HUES6 (cell line): Measurements from ENCODE around the gene ZNF772.
A peak's percentile ranks its signal among the peaks of the same experiment; 100 is the strongest.
"Not testable (repeated sequence)": the region's sequence is repeated elsewhere in the genome, so short reads cannot be mapped to it uniquely, and the experiment has no call there.

Source experiments
- H3K27ac ChIP-seq: 2 replicates; pipeline ENCODE4 v1.7.0; 2013; ENCODE audit warnings: low read depth, mild to moderate bottlenecking, low read length, inconsistent platforms
- H3K27me3 ChIP-seq: 2 replicates; pipeline ENCODE4 v1.6.1; 2013; ENCODE audit warnings: low read length; ENCODE audit not compliant: control insufficient read depth, insufficient read depth
- H3K36me3 ChIP-seq: 2 replicates; pipeline ENCODE4 v1.6.1; 2013; ENCODE audit warnings: low read length; ENCODE audit not compliant: control insufficient read depth, insufficient read depth
- H3K4me1 ChIP-seq: 2 replicates; pipeline ENCODE4 v1.6.1; 2013; ENCODE audit warnings: low read length; ENCODE audit not compliant: control insufficient read depth, insufficient read depth
- H3K4me3 ChIP-seq: 2 replicates; pipeline ENCODE4 v1.5.1; 2013; ENCODE audit warnings: low read depth, low read length
- H3K9ac ChIP-seq: one replicate; pipeline ENCODE4 v1.6.1; 2013; ENCODE audit warnings: mild to moderate bottlenecking, low read length
- H3K9me3 ChIP-seq: 2 replicates; pipeline ENCODE4 v1.6.1; 2013; ENCODE audit warnings: low read depth, low read length; ENCODE audit not compliant: control insufficient read depth, insufficient read depth

ZNF772 gene

DNA sequence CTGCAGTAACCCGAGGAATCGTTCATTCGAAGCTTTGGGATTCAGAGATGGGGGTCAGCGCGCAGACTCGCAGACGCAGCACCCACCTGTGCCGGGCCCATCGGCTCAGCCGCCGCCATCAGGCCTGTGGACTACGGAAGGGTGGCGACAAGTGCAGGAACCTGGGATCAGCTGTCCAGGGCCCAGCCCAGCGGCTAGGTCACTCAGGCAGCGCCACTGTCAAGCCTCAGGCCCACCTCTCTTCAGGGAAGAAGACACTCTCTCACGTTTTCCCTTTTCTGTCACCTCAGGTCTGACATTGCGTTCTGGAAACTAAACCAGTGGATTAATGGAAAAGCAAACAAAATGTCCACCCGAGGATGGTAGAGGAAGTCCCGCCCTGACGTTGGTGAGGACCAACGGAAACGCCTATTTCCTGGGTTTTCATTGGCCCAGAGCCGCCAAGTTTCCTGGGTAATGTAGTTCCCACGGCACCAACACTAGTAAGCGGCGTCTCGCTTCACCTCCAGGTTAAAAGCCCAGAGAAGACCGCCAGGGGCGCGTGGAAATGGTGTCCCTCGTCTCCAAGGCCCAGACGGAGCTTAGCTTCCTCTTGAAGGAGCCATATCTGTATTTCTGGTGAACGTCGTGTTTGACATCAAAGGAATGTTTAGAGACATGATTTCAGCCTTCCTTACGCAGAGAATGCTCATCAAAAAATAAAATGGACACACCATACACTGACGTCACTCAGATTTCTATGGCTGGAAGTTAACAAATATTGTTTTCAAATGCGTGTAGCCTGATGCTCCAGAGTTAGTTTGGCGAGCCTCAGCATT, at the start of gene ZNF772:
ZNF772 (minus strand) TSS at position 376 of the 818 bp plus-strand sequence; CDS start at position 119, 257 bp downstream.
- Histone ChIP-seq H3K4me1 (no peaks in the 10 kb centered on the region), H3K36me3 (peaks cover 38% of the 10 kb centered on the region), H3K9ac (peak within 1 kb of the TSS; percentile 59), H3K27ac (no peak within 1 kb of the TSS), H3K27me3 (no peaks in the 10 kb centered on the region), H3K9me3 (peaks cover 63% of the 10 kb centered on the region), H3K4me3 (peak within 1 kb of the TSS; percentile 83)

DNA sequence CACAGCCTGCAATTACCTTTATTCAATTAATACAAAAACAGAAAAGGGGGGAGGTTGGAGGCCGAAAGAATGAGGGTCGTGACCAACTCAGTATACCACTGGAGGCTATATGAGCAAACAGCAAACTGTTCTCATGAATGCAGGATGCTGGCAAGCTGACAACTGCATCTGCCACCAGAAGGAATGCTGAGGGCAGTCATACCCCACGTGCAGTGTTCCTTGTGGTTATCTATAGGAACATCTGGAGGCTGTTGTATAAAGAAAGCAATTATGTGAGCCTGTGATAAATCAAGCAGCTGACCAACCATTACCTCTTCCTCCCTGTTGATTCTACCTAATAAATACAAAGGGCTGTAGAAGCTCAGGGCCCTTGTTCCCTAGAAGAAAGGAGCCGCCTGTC, 40.7 kb upstream of the ZNF772 start:
- not testable (repeated sequence) for H3K36me3 ChIP-seq, H3K9ac ChIP-seq, H3K4me3 ChIP-seq, H3K4me1 ChIP-seq, H3K27me3 ChIP-seq, H3K27ac ChIP-seq
- peaks cover 52% of the 10 kb centered on the region for H3K9me3 ChIP-seq

DNA sequence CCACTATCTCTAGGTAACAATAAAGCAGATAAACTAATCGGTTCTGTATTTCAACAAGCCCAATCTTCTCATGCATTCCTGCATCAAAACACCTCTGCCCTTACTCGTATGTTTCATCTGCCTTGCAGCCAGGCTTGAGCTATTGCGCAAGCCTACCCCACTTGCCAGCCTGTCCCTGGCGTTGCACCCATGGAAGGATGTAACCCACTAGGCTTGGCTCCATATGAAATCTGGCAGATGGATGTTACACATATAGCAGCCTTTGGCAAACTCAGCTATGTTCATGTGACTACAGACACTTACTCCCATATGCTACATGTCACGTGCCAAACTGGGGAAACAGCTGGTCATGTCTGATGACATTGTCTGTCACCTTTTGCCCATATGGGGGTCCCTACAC, 37.9 kb upstream of the ZNF772 start:
- H3K27ac ChIP-seq, result no peak overlapping the region
- no peaks in the 10 kb centered on the region for H3K27me3 ChIP-seq
- H3K9me3 ChIP-seq, result peaks cover 60% of the 10 kb centered on the region
- no peak overlapping the region for H3K9ac ChIP-seq
- no peak overlapping the region for H3K4me3 ChIP-seq
- H3K4me1 ChIP-seq, result no peaks in the 10 kb centered on the region
- H3K36me3 ChIP-seq, result no peaks in the 10 kb centered on the region; the same call in 1 of the 2 replicates

DNA sequence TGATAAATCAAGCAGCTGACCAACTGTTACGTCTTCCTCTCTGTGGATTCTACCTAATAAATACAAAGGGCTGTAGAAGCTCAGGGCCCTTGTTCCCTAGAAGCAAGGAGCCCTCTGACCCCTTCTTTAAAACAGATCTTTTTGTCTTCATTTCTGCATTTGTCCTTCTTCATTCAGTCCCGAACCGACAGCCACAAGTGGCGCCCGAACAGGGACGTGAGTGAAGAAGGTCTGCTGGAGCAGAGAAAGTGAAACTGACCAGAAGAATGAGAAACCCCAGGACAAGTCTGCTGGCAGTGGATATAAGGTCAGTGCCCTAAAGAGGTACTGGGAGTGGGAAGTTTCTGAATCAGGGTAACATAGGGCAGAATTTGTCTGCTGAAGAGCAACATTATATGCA, 35.5 kb upstream of the ZNF772 start:
- Histone ChIP-seq H3K9me3 (peaks cover 60% of the 10 kb centered on the region), H3K27ac (no peak overlapping the region), H3K4me1 (no peaks in the 10 kb centered on the region), H3K4me3 (no peak overlapping the region), H3K36me3 (peaks cover 7% of the 10 kb centered on the region; the same call in 1 of the 2 replicates), H3K27me3 (no peaks in the 10 kb centered on the region), H3K9ac (no peak overlapping the region)

DNA sequence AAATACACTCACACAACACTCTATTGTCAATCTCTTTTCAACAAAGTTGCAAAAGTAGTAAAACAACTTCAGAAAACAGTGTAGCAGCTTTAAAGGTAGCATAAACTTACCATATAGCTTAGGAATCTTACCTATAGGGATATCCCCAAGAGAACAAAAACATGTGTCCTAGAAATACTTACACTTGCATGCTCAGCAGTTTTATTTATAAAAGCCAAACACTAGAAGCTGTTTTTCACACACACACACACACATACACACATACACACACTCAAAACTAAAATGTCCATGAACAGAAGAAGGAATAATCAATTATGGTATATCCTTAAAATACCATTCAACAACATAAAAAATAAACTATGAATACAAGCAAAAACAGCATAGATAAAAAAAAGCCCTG, 34.1 kb upstream of the ZNF772 start:
- H3K27ac ChIP-seq, result no peak overlapping the region
- no peaks in the 10 kb centered on the region for H3K4me1 ChIP-seq
- H3K4me3 ChIP-seq, result no peak overlapping the region
- H3K9ac ChIP-seq, result no peak overlapping the region
- peaks cover 20% of the 10 kb centered on the region for H3K36me3 ChIP-seq
- H3K27me3 ChIP-seq, result no peaks in the 10 kb centered on the region
- peaks cover 60% of the 10 kb centered on the region for H3K9me3 ChIP-seq

DNA sequence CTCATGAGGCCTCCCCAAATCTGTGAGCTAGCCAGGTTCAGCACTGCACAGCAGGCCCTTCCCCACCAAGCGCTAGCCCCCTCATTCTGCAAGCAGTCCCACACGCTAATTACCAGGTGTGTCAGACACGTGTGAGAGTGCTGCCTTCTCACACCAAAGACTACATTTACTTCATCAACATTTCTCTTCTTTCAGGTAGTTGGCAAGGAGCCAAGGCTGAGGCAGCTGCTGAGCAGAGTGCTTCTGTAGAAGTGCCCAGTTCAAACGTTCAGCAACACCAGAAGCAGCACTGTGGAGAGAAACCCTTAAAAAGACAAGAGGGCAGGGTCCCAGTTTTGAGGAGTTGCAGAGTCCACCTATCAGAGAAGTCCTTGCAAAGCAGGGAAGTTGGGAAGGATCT, 28.8 kb upstream of the ZNF772 start:
- Histone ChIP-seq H3K9me3 (peaks cover 23% of the 10 kb centered on the region; the same call in 1 of the 2 replicates), H3K36me3 (peaks cover 52% of the 10 kb centered on the region), H3K27ac (no peak overlapping the region), H3K4me1 (no peaks in the 10 kb centered on the region), H3K27me3 (no peaks in the 10 kb centered on the region), H3K4me3 (no peak overlapping the region), H3K9ac (no peak overlapping the region)

DNA sequence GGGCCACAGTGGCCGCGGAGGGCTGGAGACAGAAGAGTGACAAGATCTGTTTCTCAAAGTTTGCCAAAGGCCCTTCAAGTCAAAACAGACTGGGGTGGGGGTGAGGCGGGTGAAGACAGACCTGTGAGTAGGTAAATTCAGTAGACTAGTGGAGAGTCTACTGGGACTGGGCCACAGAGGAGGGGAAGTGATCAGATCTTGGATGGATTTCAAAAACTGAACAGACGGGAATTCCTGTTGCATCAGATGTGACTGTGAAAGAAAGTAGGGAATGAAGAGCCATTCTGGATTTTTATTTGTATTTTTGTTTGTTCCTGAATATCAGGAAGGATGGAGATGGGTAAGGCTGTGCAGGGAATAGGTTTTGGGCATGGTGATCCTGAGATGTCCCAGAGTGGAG, 23.0 kb upstream of the ZNF772 start:
- not testable (repeated sequence) for H3K27me3 ChIP-seq, H3K9me3 ChIP-seq, H3K9ac ChIP-seq, H3K27ac ChIP-seq, H3K4me1 ChIP-seq
- Histone ChIP-seq H3K4me3 (peak overlapping the region; percentile 51), H3K36me3 (peaks cover 21% of the 10 kb centered on the region)

DNA sequence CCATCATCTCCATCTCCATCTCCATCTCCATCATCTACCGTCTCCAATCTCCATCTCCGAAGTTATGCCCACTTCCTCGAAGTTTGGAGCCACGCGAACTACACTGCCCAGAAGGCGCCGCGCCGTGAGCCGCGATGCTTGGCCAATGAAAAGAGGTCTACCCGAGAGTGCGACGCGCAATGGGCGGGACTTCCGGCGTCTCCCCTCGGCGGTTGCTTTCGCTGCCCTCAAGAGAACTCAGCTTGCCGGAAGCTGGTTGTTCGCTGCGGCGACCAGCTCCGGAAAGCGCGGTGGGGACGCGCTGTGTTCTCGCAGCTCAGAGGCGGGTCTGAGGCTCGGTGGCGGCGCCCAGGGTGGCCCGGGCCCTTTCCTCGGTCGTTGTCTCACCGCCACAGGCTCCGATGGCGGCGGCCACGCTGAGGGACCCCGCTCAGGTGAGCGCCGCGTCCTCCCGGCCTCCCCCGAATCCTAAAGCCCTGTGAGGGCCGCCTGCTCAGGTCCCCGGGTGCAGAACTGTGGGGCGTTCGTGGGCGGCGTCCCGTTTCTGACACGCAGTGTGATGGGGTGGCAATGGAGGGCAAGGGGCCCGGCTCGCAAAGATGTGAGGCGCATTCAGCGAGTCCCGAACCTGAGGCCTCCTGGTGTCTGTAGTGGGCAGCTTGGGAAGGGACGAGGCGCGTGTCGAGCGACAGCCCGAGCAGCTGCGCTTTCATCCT, 22.5 kb upstream of the ZNF772 start, which contains the start of gene ZNF773:
ZNF773 (plus strand) TSS at position 259 of the 716 bp plus-strand sequence; CDS start at position 402, 143 bp downstream.
- peaks cover 18% of the 10 kb centered on the region for H3K36me3 ChIP-seq
- peak within 1 kb of the TSS; percentile 82 for H3K4me3 ChIP-seq
- H3K9ac ChIP-seq, result peak within 1 kb of the TSS; percentile 89
- H3K27me3 ChIP-seq, H3K9me3 ChIP-seq, H3K4me1 ChIP-seq, H3K27ac ChIP-seq: not testable (repeated sequence)

DNA sequence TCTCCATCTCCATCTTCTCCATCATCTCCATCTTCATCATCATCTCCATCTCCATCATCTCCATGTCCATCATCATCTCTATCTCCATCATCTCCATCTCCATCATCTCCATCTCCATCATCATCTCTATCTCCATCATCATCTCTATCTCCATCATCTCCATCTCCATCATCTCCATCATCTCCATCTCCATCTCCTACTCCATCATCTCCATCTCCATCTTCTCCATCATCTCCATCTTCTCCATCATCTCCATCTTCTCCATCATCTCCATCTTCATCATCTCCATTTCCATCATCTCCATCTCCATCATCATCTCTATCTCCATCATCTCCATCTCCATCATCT, 21.9 kb upstream of the ZNF772 start:
- peak overlapping the region; percentile 82; the same call in 1 of the 2 replicates for H3K4me3 ChIP-seq
- H3K9ac ChIP-seq, H3K27ac ChIP-seq, H3K4me1 ChIP-seq, H3K27me3 ChIP-seq, H3K9me3 ChIP-seq: not testable (repeated sequence)
- peaks cover 15% of the 10 kb centered on the region for H3K36me3 ChIP-seq

DNA sequence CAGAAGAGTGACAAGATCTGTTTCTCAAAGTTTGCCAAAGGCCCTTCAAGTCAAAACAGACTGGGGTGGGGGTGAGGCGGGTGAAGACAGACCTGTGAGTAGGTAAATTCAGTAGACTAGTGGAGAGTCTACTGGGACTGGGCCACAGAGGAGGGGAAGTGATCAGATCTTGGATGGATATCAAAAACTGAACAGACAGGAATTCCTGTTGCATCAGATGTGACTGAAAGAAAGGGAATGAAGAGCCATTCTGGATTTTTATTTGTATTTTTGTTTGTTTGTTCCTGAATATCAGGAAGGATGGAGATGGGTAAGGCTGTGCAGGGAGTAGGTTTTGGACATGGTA, 10.9 kb upstream of the ZNF772 start:
- not testable (repeated sequence) for H3K27ac ChIP-seq, H3K9ac ChIP-seq, H3K4me1 ChIP-seq, H3K27me3 ChIP-seq
- Histone ChIP-seq H3K9me3 (peaks cover 11% of the 10 kb centered on the region), H3K36me3 (peaks cover 28% of the 10 kb centered on the region), H3K4me3 (peak overlapping the region; percentile 46)
